HUES48 (cell line): Measurements from ENCODE around the gene TLN1.

Experiments
- H3K27ac ChIP-seq: one replicate; pipeline ENCODE4 v1.7.0; 2013; ENCODE audit warnings: low read depth, low read length, inconsistent platforms
- H3K27me3 ChIP-seq: 2 replicates; pipeline ENCODE4 v1.6.1; 2013; ENCODE audit warnings: mild to moderate bottlenecking, low read length; ENCODE audit not compliant: control insufficient read depth, insufficient read depth
- H3K36me3 ChIP-seq: 2 replicates; pipeline ENCODE4 v1.6.1; 2013; ENCODE audit warnings: low read length; ENCODE audit not compliant: control insufficient read depth, insufficient read depth
- H3K4me1 ChIP-seq: 2 replicates; pipeline ENCODE4 v1.6.1; 2013; ENCODE audit warnings: mild to moderate bottlenecking, low read length; ENCODE audit not compliant: control insufficient read depth, insufficient read depth
- H3K4me3 ChIP-seq: 2 replicates; pipeline ENCODE4 v1.5.1; 2013; ENCODE audit warnings: mild to moderate bottlenecking, low read depth, low read length
- H3K9ac ChIP-seq: 2 replicates; pipeline ENCODE4 v1.6.1; 2013; ENCODE audit warnings: mild to moderate bottlenecking, low read depth, low read length, moderate library complexity
- H3K9me3 ChIP-seq: 2 replicates; pipeline ENCODE4 v1.6.1; 2013; ENCODE audit warnings: low read length; ENCODE audit not compliant: control insufficient read depth, insufficient read depth

Gene TLN1

GRCh38 chr9:35661756-35662350 lies 70.1 kb downstream of the TLN1 start:
- H3K27me3 ChIP-seq: 0 out of 2 replicates have a peak, but pooled peaks cover 3% of the 10 kb centered on the region
- H3K9ac ChIP-seq: no peak overlapping the region
- H3K4me3 ChIP-seq: no peak overlapping the region
- H3K4me1 ChIP-seq: peaks cover 19% of the 10 kb centered on the region
- H3K36me3 ChIP-seq: peaks cover 37% of the 10 kb centered on the region
- H3K9me3 ChIP-seq: no peaks in the 10 kb centered on the region
- H3K27ac ChIP-seq: peak overlapping the region; percentile 18

- Histone ChIP-seq H3K4me3 (no peak overlapping the region), H3K9ac (no peak overlapping the region)
Measured at GRCh38 chr9:35660966-35661415, 71.0 kb downstream of the TLN1 start.

GRCh38 chr9:35659340-35659739 lies 72.7 kb downstream of the TLN1 start:
- Histone ChIP-seq H3K9me3 (no peaks in the 10 kb centered on the region), H3K9ac (no peak overlapping the region), H3K4me3 (peak overlapping the region; percentile 92), H3K36me3 (peaks cover 37% of the 10 kb centered on the region), H3K4me1 (peaks cover 15% of the 10 kb centered on the region), H3K27ac (peak overlapping the region; percentile 99), H3K27me3 (0 out of 2 replicates have a peak, but pooled peaks cover 8% of the 10 kb centered on the region)

More at GRCh38 chr9:35660966-35661415, 71.0 kb downstream of the TLN1 start:
- H3K27me3 ChIP-seq: 0 out of 2 replicates have a peak, but pooled peaks cover 7% of the 10 kb centered on the region
- H3K27ac ChIP-seq: peak overlapping the region; percentile 54
- H3K4me1 ChIP-seq: peaks cover 20% of the 10 kb centered on the region
- H3K9me3 ChIP-seq: no peaks in the 10 kb centered on the region
- H3K36me3 ChIP-seq: peaks cover 37% of the 10 kb centered on the region

GRCh38 chr9:35658968-35659220 lies 73.1 kb downstream of the TLN1 start:
- Histone ChIP-seq H3K27ac (peak overlapping the region; percentile 99), H3K36me3 (peaks cover 37% of the 10 kb centered on the region), H3K27me3 (0 out of 2 replicates have a peak, but pooled peaks cover 8% of the 10 kb centered on the region), H3K9me3 (no peaks in the 10 kb centered on the region), H3K9ac (peak overlapping the region; percentile 97), H3K4me3 (peak overlapping the region; percentile 92), H3K4me1 (peaks cover 10% of the 10 kb centered on the region)

GRCh38 chr9:35658137-35658967 lies 73.6 kb downstream of the TLN1 start, which contains the start of gene CCDC107:
CCDC107 (plus strand) TSS chr9:35658292; CDS start chr9:35658380, 88 bp downstream.
- H3K4me3 ChIP-seq: peak within 1 kb of the TSS; percentile 92
- H3K9ac ChIP-seq: peak within 1 kb of the TSS; percentile 97
- H3K36me3 ChIP-seq: peaks cover 34% of the 10 kb centered on the region
- peaks cover 10% of the 10 kb centered on the region for H3K4me1 ChIP-seq
- 0 out of 2 replicates have a peak, but pooled peaks cover 8% of the 10 kb centered on the region for H3K27me3 ChIP-seq
- H3K27ac ChIP-seq: peak within 1 kb of the TSS; percentile 99
- no peaks in the 10 kb centered on the region for H3K9me3 ChIP-seq

GRCh38 chr9:35657546-35658136 lies 74.4 kb downstream of the TLN1 start, which contains the start of gene RMRP:
RMRP (minus strand) TSS chr9:35658019.
- Histone ChIP-seq H3K9ac (peak within 1 kb of the TSS; percentile 97), H3K4me3 (peak within 1 kb of the TSS; percentile 92), H3K27ac (peak within 1 kb of the TSS; percentile 99), H3K27me3 (0 out of 2 replicates have a peak, but pooled peaks cover 8% of the 10 kb centered on the region), H3K4me1 (peaks cover 10% of the 10 kb centered on the region), H3K36me3 (peaks cover 27% of the 10 kb centered on the region), H3K9me3 (no peaks in the 10 kb centered on the region)

- Histone ChIP-seq H3K27me3 (0 out of 2 replicates have a peak, but pooled peaks cover 8% of the 10 kb centered on the region), H3K9ac (peak overlapping the region; percentile 97), H3K27ac (peak overlapping the region; percentile 99), H3K4me1 (peaks cover 10% of the 10 kb centered on the region), H3K36me3 (peaks cover 21% of the 10 kb centered on the region), H3K4me3 (peak overlapping the region; percentile 92), H3K9me3 (no peaks in the 10 kb centered on the region)
Measured at GRCh38 chr9:35656831-35657545, 75.0 kb downstream of the TLN1 start.

DNA sequence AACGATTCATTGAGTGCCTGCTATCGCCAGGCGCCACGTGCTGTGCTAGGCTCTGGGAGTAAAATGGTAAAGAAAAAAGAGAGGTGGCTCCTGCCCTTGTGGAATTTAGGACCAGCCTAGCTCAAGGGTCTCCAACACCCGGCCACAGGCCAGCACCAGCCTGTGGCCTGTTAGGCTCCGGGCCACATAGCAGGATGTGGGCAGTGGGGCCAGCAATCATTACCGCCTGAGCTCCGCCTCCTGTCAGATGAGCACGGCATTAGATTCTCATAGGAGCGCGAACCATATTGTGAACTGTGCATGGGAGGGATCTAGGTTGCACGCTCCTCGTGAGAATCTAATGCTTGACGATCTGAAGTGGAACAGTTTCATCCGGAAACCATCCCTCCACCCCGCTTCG lies 75.6 kb downstream of the TLN1 start:
- H3K4me1 ChIP-seq: peaks cover 12% of the 10 kb centered on the region
- H3K9ac ChIP-seq: no peak overlapping the region
- H3K9me3 ChIP-seq: no peaks in the 10 kb centered on the region
- 0 out of 2 replicates have a peak, but pooled peaks cover 8% of the 10 kb centered on the region for H3K27me3 ChIP-seq
- H3K4me3 ChIP-seq: no peak overlapping the region
- H3K36me3 ChIP-seq: peaks cover 14% of the 10 kb centered on the region
- no peak overlapping the region for H3K27ac ChIP-seq

DNA sequence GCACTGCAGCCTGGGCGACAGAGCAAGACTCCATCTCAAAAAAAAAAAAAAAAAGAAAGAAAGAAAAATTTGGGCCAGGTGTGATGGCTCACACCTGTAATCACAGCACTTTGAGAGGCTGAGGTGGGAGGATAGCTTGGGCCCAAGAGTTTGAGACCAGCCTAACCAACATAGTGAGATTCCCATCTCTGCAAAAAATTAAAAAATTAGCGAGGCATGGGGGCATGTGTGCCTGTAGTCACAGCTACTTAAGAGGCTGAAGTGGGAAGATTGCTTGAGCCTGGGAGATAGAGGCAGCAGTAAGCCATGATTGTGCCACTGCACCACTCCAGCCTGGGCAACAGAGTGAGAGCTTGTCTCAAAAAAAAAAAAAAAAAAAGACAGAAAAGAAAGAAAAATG lies 78.4 kb downstream of the TLN1 start:
- Histone ChIP-seq H3K9ac (no peak overlapping the region), H3K4me3 (no peak overlapping the region), H3K27ac (no peak overlapping the region), H3K36me3 (no peaks in the 10 kb centered on the region), H3K27me3 (0 out of 2 replicates have a peak, but pooled peaks cover 8% of the 10 kb centered on the region), H3K4me1 (peaks cover 21% of the 10 kb centered on the region; the same call in 1 of the 2 replicates), H3K9me3 (no peaks in the 10 kb centered on the region)

DNA sequence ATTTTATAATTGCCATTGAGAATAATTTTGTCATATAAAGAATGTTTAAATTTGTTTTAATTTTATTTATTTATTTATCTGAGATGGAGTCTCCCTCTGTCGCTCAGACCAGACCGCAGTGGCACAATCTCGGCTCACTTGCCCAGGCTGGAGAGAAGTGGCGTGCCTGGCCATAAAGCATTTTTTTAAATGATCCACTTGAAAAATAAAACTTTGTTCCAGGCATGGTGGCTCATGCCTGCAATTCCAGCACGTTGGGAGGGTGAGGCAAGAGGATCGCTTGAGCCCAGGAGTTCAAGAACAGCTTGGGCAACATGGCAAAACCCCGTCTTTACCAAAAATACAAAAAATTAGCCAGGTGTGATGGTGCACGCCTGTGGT lies 79.2 kb downstream of the TLN1 start:
- no peaks in the 10 kb centered on the region for H3K36me3 ChIP-seq
- H3K9me3 ChIP-seq: no peaks in the 10 kb centered on the region
- no peak overlapping the region for H3K27ac ChIP-seq
- H3K4me1 ChIP-seq: peaks cover 21% of the 10 kb centered on the region; the same call in 1 of the 2 replicates
- no peak overlapping the region for H3K4me3 ChIP-seq
- no peak overlapping the region for H3K9ac ChIP-seq
- H3K27me3 ChIP-seq: 0 out of 2 replicates have a peak, but pooled peaks cover 8% of the 10 kb centered on the region
